GM21390 (cell line): Measurements from ENCODE around the gene ZSCAN31.
A peak's percentile ranks its signal among the peaks of the same experiment; 100 is the strongest.

Experiments
- ATAC-seq: cut with Tn5 transposase; IDR thresholded peaks from one replicate; pipeline ENCODE4 v1.9.1; 2021; ENCODE audit not compliant: unreplicated experiment

ZSCAN31 gene

DNA sequence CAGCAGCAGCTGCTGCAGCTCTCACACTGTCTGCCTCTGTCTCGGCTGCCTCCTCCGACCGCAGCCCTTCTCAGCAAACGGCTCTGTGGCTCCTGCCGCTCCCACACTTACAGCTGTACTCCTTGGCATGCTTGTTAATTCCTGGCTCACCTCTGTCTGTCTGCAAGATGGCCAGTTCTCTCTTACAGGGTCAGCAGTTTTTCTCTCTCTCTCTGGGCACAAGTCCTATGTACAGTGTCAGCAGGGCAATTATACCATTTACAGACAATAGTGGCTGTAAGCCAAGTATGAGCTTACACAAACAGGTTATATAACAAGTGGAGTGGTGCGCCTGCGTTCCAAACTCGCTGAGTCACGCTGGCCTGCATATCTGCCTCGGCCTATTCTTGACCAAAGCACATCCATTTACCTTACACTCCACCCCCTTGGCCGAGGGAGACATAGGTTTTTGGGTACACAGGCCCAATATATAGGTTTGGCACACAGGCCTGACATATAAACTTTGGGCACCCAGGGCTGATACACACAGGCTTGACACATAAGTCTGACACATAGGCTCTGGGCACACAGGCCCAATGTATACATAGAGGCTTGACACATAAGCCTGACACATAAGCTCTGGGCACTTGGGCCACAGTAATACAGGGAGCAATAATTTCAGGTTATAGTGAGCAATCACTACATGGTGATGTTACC, 18.2 kb upstream of the ZSCAN31 start:
- ATAC-seq = no peak

DNA sequence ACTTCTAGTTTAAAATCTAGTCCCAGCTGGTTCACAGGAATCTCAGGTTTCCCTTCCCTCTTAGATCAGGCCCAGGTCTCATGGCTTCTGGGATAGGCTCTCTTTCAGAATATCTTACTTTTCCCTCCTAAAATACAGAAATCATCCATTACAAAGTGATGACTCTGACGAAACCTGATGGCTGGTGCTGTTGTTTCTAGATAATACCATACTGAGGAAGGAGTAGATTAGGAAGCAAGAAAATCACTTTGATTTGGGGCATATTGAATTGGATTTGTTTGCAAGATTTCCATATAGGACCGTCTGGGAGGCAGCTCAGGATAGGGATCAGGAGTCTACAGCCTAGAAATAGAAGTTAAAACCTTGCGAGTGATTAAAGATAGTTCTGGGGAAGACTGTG, 17.4 kb upstream of the ZSCAN31 start:
- ATAC-seq = no peak

DNA sequence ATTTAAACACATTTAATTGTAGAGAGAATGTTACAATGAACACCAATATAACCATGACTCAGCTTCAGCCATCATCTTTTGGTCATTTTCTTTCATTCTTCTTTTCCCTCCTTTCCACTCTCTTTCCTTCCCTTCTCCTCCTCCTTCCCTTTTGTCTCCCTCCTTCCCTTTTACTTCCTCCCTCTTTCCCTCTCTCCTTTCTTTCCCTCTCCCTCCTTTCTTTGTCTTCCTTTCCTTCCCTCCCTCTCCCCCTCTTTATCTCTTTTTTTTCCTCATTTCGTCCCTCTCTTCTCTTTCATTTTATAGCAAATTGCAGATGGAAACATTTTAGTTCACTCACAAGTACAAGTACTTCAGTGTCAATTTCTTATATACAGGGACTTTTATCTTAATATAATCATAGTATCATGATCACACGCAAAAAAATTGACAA, 15.6 kb upstream of the ZSCAN31 start:
- no peak for ATAC-seq

DNA sequence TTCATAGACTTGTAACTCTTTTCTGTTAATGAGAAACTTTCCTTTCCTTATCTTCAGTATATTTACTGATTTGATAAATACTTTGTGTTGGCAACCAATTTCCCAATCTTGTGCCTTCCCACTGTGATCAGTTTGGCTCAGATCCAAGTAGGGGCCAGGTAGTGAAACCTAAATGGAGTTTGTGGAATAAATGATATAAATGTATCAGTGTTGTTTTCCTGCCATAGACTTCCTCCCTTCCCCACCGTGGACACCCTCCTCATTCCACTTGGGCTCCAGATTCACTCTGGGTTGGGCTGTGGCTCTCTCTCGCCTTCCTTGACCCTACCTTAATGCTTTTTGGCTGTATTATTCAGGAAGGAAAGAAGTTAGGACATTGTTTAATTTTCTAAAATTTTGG, 15.1 kb upstream of the ZSCAN31 start:
- no peak for ATAC-seq

DNA sequence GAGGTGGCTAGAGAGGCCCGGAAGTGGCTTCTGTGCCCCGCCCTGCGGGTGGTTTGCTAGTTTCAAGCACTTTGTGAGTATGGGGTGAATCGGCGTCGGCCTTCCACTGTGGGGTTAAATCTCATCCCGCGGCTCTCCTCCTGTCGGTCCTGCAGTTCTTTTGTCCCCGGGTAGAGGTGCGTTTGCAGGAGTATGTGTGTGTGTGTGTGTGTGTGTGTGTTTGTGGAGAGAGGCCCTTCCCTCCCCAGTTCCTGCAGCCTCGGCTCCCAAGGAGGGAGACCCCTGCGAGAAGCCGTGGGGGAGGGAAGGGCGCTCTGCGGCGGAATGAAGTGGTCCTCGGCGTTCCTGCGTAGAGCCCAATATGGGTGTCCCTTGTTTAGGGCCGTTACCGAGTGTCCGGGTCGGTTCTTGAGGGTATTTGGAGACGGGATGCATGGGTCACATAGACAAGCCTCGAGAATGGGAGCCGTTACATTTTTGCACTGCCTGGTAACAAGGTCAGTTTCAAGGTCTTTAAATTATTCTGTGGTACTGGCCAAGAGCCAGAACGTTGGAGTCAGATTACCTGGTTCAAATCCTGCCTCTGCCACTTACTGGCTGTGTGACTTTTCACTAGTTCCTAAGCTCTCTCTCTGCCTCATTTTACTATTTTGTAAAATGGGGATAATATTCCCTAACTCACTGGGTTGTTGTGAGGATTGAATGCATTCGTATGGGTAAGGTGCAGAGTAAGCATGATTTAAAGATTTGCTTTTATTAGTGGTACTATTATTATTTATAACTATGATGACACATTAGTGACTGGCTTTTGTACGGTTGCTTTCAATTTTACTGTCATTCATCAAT, 14.2 kb upstream of the ZSCAN31 start, which contains the start of gene ZKSCAN3:
Gene ZKSCAN3, plus strand, starts transcription at position 56 of the 846 bp plus-strand sequence. CDS start 9,640 bp downstream, outside the sequence.
- peak; percentile 99 for ATAC-seq

DNA sequence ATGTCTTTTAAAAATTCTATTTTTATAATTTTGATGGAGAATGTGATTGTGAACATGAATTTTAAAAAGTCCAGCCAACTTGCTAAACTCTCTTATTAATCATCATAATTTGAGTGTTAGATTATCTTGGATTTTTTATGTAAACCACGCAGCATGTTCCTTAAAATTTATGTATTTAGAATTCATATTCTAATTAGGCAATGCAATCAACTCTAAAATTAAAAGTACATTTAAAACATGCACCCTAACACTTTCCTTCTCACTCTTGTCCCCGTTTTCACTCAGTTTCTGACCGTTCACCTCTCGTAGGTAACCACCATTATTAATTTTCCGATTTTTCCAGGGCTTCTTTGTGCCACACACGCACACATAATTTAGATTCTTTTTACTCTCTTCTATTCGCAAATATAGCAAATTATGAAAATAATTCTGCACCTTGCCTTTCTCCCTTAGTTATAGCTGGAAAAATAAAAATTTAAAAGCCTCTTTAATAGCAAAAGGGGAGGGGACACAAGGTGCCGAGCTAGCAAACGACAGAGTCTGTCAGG, 13.5 kb upstream of the ZSCAN31 start:
- ATAC-seq = peak; percentile 18

DNA sequence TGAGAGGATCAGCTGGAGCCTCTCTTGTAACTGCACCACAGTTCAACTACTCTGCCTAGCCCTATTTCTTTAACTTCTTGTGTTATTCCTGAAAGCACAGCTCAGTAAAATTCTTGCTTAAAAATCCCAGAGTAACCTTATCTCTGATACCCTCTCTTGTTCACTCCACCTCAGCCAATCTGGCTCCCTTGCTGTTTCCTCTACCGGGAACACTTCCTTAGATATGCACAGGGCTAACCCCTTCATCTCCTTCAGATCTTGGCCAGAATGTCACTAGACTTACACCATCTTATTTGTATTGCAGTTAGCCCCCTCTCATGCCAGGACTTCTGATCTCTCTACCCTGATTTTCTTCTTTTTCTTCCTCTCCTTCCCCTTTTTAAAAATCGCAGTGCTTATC, 11.2 kb upstream of the ZSCAN31 start:
- ATAC-seq = no peak

DNA sequence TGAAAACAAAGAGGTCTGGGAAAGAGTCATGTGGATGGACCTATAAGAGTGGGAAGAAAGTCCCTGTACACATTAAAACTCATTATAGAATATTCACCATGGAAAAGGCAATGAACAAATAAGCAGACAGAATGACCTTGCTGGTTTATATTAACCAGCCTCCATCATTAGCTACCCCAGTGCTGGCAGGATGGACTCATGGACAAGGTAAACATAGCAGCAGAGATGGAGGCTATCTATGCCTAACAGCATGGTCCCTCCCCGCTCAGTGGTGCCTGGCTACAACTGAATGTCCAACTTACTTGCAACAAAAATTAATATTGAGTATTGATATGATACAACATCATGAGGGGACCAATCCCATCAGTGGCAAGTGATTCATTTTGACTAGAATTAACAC, 9.3 kb upstream of the ZSCAN31 start:
- no peak for ATAC-seq

DNA sequence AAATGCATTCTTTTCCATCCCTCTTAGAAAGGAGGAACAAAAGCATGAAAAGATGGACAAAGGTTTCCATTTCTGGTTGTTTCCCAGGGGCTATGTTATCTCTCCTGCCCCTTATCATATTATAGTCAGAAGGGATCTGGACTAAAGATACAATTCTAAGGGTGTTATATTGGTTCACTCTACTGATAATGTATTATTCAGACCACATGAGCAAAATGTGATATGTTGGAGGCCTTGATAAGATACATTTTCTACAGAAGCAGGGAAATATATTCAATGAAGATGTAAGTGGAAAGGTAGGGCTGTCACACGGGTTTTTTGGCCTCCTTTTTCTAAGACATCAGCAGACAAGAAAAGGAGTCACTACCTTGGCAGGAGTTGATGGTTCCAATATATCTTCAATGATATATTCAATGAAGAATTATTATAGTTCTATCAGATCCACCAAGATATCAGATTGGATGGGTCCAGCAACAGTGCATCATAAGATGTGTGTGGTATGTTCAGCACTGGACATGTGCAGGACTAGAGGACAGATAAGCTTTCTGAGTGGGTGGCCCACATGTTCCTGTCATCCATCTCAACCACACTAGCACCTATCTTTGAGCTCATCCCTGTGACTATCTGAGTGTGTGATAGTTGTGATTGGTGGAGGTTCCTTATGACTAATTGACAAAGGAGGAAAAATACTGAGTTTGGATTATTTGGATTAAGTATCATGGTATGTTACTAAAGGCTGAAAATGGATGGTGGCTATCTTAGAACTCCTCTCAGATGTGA, 8.1 kb upstream of the ZSCAN31 start:
- no peak for ATAC-seq

DNA sequence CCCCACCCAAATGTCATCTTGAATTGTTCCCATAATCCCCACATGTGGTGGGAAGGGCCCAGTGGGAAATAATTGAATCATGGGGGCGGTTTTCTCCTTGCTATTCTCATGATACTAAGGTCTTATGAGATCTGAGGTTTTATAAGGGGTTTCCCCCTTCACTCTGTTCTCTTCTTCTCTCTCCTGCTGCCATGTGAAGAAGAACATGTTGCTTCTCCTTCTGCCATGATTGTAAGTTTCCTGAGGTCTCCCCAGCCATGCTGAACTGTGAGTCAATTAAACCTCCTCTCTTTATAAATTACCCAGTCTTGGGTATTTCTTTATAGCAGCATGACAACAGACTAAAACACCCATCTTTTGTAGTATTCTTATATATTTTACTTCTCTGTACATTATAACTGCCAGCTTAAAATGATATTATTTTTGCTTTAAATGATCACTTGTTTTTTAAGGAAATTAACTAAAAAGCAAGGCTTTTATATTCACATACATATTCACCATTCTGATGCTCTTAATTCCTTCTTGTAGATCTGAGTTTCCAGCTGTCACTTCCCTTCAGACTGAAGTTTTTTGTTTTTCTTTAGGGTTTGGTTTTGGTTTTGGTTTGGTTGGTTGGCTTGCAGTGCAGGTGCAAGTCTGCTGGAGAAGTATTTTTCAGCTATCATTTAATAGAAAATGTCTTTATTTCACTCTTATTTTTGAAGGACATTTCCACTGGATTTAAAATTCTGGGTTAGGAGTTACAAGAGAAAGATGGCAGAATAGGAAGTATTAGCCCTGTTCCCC, 4.6 kb upstream of the ZSCAN31 start:
- ATAC-seq = no peak

DNA sequence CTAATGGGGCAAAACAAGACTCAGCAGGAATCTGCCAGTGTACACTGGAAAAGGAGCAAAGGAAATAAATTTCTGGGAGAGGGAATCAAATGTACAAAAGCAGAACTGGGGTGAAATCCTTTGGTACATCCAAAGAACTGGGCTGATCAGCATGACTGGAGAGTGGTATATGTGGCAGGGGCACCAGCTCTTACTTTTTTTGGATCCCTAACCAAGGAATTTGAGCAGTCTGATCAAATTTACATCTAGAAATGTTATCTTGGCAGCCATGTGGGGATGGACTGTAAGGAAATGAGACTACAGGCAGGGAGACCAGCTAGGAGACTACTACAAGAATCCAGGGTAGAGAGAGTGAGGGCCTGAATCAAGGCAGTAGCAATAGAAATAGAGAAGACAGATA, 1.2 kb upstream of the ZSCAN31 start:
- ATAC-seq = no peak

DNA sequence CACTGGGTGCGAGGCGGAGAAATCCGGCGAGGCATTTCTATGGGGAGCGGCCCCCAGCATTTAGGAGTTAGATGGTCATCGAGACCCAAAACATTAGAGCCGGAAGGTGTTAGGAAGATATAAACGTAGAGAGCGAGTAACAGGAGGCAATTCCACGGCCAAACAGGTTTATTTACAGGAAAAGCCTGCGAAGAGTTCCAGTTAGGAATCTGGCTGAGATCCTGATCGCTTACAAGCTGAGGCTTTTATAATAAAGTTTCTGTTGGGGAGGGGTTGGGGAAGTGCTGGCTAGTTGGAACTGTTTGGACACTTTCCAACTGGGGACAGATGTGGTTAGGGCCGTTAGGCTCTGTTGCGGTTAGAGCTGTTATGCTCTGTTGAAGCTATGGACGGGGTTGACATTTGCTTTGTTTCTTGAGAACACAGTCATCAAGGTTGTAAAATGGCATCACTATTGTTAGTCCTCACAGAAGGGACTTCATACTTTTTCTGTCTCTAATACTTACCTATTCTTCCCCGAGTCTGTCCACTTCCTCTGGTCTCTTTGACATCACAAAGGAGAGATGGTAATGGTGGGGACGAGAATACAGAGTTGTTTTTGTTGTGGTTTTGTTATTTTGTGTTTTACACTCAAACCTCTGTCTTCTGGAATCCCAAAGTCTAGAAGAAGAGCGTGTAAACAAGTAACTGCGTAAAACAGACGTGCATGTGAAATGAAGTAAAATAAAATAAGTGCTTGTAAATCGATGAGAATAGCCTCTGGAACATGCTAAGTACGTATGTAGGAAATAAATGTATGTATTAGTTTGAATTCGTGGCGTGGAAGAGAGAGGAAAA, 554 bp upstream of the ZSCAN31 start:
- ATAC-seq = peak; percentile 44

DNA sequence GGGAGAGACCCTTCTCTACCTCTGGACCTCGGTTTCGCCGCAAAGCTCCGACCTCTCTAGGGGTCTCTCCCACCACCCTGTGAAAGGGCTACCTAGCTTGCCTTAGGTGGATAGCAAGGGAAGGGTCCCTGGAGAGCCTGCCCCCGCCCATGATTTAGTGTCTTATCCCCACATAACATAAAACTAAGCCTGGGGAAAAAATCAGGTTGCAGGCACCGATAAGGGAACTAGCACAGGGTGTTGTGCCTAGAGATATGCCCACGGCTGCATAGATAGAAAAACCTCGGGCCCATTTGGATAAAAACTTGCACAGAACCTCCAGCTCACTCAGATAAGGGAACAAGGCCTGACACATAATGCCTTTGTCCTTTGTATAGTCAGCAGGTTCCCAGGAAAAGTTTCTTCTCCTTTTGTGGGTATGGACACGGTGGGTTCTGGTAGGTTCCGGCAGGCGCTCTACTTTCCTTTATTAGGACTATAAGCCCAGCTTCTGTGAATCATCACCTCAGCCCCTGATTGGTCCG, 846 bp downstream of the ZSCAN31 start:
- no peak for ATAC-seq

DNA sequence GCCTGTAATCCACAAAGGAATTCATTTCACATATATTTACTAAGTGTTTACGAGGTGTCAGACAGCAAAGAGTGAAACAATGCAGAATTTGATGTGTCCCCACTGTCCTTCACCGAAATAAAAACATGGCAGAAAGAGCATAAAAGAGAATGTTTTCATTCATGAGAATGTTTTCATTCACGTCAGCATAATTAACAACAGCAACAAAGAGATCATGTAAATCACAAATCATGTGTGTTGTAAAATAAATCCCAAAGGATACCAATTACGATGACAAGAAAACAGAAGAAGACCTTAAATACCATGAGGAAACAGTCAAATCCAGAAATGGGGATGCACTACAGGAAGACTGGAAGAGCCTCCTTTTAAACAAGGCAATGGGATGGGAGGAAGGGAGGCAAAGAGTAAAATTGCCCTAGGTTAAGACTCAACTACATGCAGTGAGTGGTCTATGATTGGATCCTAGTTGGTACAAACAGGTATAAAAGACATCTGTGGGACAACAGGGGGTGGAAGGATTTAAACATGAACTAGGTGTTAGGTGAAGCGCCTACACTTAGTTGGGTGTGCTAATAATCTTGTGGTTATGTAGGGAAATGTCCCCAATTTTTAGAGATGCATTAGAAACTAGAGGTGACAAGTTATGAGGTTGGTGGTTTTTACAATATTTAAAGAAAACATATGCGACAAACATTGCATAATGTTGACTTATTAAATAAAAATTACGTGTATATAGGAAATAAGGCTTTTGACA, 1.5 kb downstream of the ZSCAN31 start:
- ATAC-seq = no peak

DNA sequence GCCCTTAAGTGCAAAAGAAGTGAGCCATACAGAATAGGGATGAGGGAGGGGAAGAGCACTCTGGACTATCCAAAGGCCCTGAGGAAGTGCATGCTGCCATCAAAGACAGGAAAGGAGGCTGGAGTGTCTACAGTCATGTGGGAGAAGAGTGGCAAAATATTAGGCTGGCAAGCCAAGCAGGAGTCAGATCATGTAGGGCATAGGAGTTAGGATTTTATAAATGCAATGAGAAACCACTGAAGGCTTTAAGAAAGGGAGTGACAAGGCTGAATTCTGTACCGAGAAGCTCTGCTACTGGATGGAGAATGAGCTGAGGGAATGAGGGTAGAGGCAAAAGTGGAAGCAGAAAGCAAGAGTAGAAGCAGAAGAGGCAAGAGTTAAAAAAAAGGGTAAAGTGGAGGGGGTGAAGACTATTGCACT, 2.3 kb downstream of the ZSCAN31 start:
- no peak for ATAC-seq

DNA sequence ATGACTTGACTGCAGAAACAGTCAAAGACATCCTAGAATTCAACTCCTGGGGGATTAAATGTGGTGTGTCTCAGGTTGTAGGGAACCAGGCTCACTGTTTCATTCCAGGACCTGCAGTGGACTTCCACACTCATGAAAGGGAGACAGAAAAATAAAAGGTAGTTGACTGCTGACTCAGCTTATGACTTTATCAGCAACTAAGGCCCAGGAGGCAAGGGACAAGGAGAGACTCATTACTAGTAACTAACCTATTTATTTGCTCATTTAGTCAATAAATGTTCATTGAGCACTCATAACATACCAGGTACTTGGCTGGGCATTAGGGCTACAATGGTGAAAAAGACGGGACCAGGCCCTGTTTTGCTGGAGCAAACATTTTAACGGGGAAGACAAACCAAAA, 2.9 kb downstream of the ZSCAN31 start:
- no peak for ATAC-seq

DNA sequence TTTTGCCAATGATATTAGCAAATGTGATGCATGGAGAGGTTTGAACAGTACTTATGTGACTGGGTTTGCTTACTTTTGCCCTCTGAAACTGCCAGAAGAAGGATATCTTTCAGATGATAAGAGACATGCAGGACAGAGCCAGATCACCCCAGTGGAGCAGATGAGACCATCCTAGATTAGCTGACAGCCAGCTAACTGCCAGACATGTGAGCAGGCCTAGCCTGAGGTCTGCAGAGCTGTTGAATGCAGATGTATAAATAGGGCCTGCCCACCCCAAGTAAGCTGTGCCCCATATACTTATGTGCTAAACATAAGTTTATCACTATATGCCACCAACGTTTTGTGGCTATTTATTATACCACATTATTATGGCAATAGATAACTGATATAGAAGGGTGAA, 5.9 kb downstream of the ZSCAN31 start:
- ATAC-seq = no peak

DNA sequence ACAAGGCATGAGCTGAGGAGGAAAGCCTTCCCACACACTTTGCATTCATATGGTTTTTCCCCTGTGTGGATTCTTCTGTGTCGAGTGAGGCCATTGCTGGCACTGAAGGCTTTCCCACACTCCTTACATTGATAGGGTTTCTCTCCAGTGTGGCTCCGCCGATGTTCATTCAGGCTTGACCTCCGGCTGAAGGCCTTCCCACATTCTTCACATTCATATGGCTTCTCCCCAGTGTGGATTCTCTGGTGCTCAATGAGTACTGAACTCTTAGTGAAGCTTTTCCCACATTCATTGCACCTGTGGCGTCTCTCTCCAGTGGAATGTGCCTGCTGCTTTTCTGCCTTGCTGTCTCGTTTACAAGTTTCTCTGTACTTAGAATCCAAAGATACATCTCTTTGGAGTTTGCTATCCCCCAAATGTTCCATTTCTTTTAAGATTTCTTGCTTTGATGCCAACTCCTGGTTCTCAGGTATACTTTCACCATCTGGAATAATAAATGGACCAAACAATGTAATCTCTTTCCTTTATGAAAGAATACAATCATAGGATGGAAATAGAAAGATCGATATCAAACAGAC, 9.5 kb downstream of the ZSCAN31 start:
- no peak for ATAC-seq
